Esophagus muscularis mucosa (tissue), 4 donors: Measurements from ENCODE around the gene PRMT6.

Source experiments
- CTCF ChIP-seq, 3 experiments: fragments of 200-600 bp in 2 of 3; fragments of 450-650 bp in 1 of 3; sonication (generic) in 2 of 3; IDR thresholded peaks; one replicate each; pipeline ENCODE4 v1.5.1; 2017 to 2019; ENCODE audit warnings: antibody characterized with exemption in 3 of 3, mild to moderate bottlenecking in 2 of 3, moderate library complexity in 1 of 3
- EP300 ChIP-seq: sonication (generic); formaldehyde crosslinking; IDR thresholded peaks from one replicate; pipeline ENCODE4 v1.6.1; 2017; ENCODE audit warnings: antibody characterized with exemption
- POLR2A ChIP-seq: fragments of 450-650 bp; IDR thresholded peaks from one replicate; pipeline ENCODE4 v1.6.1; 2017; ENCODE audit warnings: antibody characterized with exemption, moderate library complexity, mild to moderate bottlenecking, low read depth
- POLR2AphosphoS5 ChIP-seq, 2 donors: sonication (generic); formaldehyde crosslinking; IDR thresholded peaks; one replicate each; pipeline ENCODE4 v1.6.1; 2017; ENCODE audit warnings: antibody characterized with exemption in 2 of 2

DNA sequence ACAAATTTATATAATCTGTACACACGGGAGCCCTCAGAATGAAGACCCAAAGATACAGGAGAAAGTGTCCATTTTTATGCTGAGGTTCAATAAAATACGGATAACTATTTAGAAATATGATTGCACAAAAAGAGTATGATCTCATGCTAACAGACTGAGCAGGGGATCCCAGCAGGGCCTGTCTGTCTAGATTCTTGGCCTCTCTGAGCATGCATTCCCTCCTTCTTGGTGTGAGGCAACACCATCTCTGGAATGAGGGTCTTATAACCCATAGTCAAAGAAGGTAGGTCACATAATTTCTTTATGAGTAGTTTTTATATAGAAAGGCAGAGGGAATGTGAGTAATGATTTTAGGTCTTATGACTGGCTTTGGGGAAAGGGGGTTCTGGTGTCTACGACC lies 5.4 kb downstream of the PRMT6 start:
- TF ChIP-seq CTCF (IDR thresholded peaks at IDR 0.05) (no peak), POLR2AphosphoS5 (IDR thresholded peaks at IDR 0.05) (no peak), EP300 (no peak), POLR2A (no peak)
